KBM-7 (cell line): ENCODE results near the gene NLRX1.
"Not testable (repeated sequence)": the region's sequence is repeated elsewhere in the genome, so short reads cannot be mapped to it uniquely, and the experiment has no call there.

Source experiments
- DNase-seq: peaks from one replicate; pipeline ENCODE4 v3.0.0-alpha.2; 2015
- in situ Hi-C: fragments of 300-500 bp; cut with MboI; formaldehyde crosslinking; loops from 2 replicates; pipeline ENCODE4 v1.14.3; 2020; ENCODE audit warnings: low sequenced_read_pairs, low pct_unique_long_range_greater_than_20kb, mixed read lengths

NLRX1 gene

GRCh38 chr11:119201236-119201635 is 32.7 kb downstream of the NLRX1 start:
- DNase-seq, in situ Hi-C loops: not testable (repeated sequence)

GRCh38 chr11:119202554-119202953 is 34.0 kb downstream of the NLRX1 start:
- in situ Hi-C loops: no loop called here
- DNase-seq: no peak

- no peak for DNase-seq
- in situ Hi-C loops: no loop called here
Observed at GRCh38 chr11:119204066-119204465, 35.5 kb downstream of the NLRX1 start.

- peak; percentile 61 for DNase-seq
- in situ Hi-C loops: no loop called here
Observed at GRCh38 chr11:119205080-119205479, 36.6 kb downstream of the NLRX1 start.

DNA sequence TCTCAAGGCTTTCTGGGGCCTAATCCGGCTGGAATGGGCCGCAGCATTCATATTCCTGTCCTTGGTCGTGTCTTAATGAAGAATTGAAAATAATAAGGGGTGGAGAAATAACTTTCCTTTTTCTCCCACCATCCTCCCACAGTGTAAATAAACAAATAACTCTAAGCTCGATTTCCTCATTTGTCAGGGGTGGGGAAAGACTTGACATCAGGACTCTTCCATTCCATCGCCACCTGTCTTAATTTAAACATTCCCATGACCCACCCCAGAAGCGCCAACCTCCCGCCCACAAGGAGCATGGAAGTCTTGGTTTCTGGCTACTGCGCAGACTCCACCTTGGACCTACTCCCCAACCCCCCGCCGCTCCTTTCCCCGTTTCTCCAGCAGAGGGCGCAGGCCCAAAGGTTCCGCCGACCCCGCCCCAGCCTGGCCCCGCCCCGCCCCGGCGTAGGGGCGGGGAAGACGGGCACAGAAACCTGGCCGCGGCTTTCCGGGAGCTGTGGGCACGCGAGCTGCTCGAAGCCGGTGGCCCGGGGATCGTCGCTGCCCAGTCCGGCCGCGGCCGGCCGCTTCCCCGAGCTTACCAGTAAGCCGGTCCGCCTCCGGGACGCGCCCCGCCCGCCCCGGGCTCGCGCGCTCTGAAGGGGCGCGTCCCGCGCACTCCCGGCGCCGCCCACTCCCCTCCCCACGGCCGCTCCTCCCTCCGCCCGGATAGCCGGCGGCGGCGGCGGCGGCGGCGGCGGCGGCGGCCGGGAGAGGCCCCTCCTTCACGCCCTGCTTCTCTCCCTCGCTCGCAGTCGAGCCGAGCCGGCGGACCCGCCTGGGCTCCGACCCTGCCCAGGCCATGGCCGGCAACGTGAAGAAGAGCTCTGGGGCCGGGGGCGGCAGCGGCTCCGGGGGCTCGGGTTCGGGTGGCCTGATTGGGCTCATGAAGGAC is 37.3 kb downstream of the NLRX1 start, which contains the start of gene CBL:
TSS of gene CBL (plus strand) at position 766 of the 937 bp plus-strand sequence. CDS start at position 845, 79 bp downstream.
- in situ Hi-C loops: no loop called here
- DNase-seq: peak; percentile 83

DNA sequence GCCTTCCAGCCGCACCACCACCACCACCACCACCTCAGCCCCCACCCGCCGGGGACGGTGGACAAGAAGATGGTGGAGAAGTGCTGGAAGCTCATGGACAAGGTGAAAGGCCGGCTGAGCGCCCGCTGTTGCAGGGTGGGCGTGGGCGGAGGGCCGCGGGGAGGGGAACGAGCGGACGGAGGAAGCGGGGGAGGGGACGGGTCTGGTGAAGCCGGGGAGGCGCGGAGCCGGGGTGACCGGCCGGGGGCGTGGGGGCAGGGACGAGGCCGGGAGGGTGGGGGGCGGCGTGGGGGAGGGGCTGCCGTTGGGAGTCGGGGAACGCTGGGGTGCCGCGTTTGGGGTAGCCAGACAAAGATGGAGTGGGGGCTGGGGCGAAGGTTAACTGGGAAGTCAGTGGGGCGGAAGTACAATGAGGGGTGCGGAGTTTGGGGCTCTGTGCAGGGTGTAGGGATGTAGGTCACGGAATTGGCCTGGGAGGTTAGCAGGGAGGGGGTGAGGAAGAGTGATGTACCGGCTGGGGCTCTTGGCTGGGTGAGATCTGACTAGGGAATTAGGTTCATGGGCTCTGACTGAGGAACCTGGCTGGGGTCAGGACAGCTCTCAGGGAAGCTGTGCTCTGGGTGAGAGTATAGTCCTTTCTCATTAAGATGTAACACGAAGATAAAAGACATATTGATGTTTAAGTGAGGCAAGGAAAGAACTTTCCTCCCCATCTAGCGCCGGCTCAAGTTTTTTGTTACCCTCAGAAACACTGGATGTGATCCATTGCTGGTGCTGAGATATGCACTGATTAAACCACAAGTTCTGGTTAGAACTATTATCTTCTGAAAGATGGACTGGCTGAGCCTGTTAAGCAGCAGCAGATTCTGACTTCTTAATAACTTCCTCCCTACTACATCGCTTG is 38.2 kb downstream of the NLRX1 start:
- DNase-seq: peak; percentile 57
- in situ Hi-C loops: no loop called here

DNA sequence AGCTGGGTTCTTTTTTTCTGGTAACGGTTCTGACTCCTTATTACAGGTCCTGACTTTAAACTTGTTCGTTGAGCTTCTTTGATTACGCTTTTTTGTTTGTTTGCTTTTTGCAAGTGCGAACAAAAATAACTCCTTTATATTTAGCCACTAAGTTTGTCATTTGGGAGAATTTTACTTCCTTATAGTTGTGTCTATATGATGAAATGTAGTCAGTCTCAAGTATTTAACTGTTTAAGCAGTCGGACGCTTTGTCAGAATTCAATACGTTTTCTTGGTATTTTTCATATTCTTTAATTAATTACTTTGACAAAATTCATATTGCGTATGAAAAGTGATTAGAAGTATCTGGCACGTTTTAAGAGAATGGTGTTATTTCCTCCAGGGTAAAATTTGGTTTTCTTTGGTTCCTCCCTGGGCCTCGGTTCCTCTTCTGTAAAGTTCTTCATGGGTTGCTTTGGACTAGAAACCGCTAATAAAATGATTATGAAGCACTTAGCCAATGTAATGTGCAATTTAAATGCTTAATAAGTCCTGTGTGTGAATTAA is 39.0 kb downstream of the NLRX1 start:
- in situ Hi-C loops: no loop called here

DNA sequence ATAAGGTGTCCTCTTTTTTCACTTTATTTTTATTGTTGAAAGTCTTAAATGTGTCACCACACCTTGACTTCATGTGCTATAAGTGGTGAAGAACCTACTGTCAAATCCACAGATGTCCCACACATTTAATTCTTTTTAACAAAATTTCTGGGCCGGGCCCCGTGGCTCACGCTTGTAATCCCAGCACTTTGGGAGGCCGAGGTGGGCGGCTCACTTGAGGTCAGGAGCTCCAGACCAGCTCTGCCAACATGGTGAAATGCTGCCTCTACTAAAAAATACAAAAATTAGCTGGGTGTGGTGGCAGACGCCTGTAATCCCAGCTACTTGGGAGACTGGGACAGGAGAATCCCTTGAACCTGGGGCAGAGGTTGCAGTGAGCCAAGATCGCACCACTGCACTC is 40.7 kb downstream of the NLRX1 start:
- no peak for DNase-seq
- in situ Hi-C loops: no loop called here

More for the DNA sequence above, 39.0 kb downstream of the NLRX1 start:
- no peak for DNase-seq

DNA sequence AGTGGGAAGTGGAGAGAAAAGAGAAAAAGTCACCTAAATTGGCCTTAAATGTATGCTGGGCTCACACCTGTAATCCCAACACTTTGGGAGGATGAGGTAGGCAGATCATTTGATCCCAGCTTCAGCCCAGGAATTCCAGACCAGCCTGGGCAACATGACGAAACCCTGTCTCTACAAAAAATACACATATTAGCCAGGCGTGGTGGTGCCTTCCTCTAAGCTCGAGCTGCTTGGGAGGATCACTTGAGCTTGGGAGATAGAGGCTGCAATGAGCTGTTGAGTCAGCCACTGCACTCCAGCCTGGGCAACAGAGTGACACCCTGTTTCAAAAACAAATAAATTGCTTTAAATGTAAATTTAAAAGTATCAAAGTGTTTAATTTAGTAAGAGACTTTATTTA is 41.5 kb downstream of the NLRX1 start:
- in situ Hi-C loops: no loop called here

DNA sequence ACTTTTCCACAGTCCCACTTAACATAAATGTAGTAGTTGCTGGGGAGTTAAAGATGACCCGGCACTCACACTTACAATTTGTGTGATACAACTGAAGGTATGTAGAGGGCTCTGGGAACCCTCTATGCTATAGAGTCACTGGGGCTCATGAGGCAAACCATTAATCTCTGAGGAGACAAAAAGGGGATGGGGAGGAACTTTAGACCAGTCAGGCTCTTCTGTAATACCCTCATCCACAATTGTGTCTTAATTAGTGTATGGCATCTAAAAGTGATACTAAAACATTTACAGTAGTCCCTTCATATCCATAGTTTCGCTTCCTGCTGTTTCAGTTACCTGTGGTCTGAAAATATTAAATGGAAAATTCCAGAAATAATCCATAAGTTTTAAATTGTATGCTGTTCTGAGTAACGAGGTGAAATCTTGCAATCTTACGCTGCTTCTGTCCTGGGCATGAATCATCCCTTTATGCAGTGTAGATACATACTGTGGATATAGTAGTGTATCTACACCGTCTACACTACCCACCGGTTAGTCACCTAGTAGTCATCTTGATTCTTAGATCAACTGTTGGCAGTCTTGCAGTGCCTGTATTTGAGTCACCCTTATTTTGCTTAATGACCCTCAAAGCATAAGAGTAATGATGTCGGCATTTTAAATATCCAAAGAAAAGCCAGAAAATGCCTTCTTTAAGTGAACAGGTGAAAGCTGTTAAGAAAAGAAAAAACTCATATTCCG is 49.8 kb downstream of the NLRX1 start:
- DNase-seq: no peak
- in situ Hi-C loops: no loop called here

More for the DNA sequence above, 41.5 kb downstream of the NLRX1 start:
- no peak for DNase-seq

- in situ Hi-C loops: no loop called here
- no peak for DNase-seq
Observed at GRCh38 chr11:119222308-119222707, 53.8 kb downstream of the NLRX1 start.

- in situ Hi-C loops: no loop called here
Observed at GRCh38 chr11:119222891-119223290, 54.4 kb downstream of the NLRX1 start.

DNA sequence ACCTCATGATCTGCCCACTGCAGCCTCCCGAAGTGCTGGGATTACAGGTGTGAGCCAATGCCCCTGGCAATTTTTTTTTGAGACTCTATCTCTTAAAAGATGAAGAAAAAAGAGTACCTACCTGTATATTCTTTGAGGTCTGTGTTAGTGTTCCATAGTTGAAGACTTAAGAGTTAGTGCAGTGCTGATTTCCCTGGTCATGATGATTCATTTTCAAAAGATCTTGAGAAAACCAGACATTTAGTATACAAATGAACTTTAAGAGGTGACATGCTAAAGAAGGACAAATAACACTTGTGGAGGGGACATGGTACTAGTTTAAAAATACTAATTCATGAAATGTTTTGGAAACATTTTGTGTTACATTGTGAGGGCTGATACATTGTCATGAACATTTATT is 55.3 kb downstream of the NLRX1 start:
- DNase-seq: no peak
- in situ Hi-C loops: no loop called here

More at GRCh38 chr11:119222891-119223290, 54.4 kb downstream of the NLRX1 start:
- DNase-seq: no peak

DNA sequence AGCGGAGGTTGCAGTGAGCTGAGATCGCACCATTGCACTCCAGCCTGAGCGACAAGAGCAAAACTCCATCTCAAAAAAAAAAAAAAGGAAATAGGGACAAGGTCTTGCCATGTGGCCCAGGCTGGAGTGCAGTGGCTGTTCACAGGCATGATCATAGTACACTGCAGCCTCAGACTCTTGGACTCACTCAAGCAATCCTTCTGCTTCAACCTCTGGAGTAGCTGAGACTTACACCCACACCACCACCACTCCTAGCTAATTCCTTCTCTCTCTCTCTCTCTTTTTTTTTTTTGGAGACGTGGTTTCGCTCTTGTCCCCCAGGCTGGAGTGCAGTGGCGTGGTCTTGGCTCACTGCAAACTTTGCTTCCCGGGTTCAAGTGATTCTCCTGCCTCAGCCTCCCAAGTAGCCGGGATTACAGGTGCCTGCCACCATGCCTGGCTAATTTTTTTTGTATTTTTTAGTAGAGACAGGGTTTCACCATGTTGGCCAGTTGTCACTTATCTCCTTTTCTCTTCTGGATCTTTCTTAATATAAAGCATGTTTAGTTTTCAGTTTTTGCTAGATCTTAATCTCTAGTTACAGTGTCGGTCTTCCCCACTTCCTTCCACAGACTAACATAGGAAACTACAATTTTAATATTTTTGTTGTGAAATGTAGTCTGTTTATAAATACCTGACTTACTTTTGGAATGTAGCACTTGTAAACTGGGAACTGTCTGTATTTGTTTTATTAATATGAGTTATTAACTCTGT is 60.2 kb downstream of the NLRX1 start:
- in situ Hi-C loops: not testable (repeated sequence)
- DNase-seq: peak; percentile 15

DNA sequence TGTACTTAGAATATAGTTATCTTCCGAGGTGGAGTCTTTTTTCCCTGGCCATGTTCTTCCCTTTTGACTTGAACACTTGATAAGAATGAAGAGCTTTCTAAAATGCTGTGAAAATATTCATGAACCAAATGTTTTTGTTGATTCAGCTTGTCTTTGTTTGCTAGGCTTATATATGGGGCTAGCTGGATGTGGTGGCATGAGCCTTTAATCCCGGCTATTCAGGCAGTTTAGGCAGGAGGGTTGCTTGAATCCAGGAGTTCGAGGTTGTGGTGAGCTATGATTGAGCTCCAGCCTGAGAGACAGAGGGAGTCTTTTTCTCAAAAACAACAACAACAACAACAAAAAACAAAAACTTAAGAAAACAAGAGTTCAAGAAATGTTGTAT is 60.8 kb downstream of the NLRX1 start:
- DNase-seq: no peak
- in situ Hi-C loops: no loop called here

DNA sequence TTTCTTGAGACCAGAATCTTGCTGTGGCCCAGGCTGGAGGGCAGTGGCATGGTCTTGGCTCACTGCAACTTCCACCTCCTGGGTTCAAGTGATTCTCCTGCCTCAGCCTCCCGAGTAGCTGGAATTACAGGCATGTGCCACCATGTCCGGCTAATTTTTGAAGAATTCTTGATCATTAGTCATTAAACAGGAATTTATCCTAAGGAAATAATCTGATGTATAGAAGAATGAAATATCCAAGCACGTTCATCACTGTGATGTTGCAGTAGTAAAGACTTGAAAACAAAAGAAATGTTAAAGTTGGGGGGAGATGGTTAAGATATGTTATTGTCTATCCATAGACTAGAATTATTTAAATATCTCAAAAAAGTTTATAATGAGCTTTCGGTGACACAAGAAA is 61.2 kb downstream of the NLRX1 start:
- in situ Hi-C loops: no loop called here
- DNase-seq: no peak
